GM10248 (cell line): ENCODE measurements around the gene DPPA2.

Source experiments
- CTCF ChIA-PET: fragments of 300-600 bp; sonication (Branson Sonifier 250); formaldehyde crosslinking; extraction: SDS; loops from one replicate; lab custom pipeline; 2021; ENCODE audit warnings: antibody characterized with exemption; lab: Yijun Ruan, JAX
- POLR2A ChIA-PET: fragments of 350-650 bp; sonication (Branson Sonifier 250); formaldehyde crosslinking; extraction: SDS; loops from one replicate; lab custom pipeline; 2020; ENCODE audit warnings: antibody characterized with exemption; lab: Yijun Ruan, JAX
- DNase-seq: peaks from one replicate; pipeline ENCODE4 v3.0.0; 2012; ENCODE audit errors: extremely low spot score
- TF ChIP-seq, protein P1 (sequence below): IDR thresholded peaks from 2 replicates; pipeline ENCODE4 v1.5.1; 2012; ENCODE audit warnings: mild to moderate bottlenecking, low read depth; ENCODE audit errors: extremely low read depth, missing control alignments, control extremely low read depth

The DPPA2 gene

DNA sequence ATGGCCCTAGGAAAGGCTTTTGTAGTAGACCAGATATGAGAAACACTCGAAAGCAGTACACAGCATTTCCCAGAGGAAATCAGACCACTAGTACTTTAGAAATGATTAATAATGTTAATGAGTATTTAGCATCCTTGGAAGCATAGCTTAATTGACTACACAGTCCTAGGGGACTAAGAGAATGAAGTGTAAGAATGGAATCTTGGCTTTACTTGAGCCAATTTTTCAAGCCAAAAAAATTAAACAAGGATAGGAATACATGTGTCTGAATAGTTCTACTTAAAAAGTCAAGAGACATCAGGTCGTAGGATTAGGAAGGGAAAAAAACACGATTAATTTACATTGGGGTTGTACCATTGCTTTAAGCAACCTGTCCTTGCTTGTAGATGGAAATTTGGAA, 38.2 kb downstream of the DPPA2 start:
- CTCF ChIA-PET = interaction anchor here (0.7 to 1.5 kb wide), 3 partner anchors 10 to 68 kb away, joined by 3 to 4 read pairs (median 3); no protein-coding TSS in a partner anchor
- POLR2A ChIA-PET = no interaction called here

DNA sequence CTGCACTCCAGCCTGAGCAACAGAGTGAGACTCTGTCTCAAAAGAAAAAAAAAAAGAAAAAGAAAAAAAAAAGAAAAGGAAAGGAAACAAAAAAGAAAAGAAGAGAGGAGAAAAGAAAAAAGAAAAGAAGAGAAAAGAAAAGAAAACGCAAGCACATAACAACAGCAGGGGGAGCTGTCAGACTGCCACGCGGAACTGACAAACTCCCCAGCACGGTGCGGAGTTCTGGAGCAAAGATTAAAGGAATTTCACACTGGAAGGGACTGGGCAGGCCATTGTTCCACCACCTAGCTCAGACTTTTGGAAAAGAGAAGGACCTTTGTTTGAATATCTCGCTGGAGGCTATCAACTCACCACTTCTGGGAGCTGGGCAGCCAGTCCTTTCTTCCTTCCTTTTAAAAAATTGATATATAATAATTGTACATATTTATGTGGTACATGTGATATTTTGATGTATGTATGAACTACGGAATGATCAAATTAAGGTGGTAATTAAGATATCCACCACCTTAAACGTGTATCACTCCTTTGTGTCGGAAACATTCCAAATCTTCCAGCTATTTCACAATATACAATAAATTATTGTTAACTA, 40.5 kb downstream of the DPPA2 start:
- POLR2A ChIA-PET = no interaction called here
- TF ChIP-seq, protein P1, sequence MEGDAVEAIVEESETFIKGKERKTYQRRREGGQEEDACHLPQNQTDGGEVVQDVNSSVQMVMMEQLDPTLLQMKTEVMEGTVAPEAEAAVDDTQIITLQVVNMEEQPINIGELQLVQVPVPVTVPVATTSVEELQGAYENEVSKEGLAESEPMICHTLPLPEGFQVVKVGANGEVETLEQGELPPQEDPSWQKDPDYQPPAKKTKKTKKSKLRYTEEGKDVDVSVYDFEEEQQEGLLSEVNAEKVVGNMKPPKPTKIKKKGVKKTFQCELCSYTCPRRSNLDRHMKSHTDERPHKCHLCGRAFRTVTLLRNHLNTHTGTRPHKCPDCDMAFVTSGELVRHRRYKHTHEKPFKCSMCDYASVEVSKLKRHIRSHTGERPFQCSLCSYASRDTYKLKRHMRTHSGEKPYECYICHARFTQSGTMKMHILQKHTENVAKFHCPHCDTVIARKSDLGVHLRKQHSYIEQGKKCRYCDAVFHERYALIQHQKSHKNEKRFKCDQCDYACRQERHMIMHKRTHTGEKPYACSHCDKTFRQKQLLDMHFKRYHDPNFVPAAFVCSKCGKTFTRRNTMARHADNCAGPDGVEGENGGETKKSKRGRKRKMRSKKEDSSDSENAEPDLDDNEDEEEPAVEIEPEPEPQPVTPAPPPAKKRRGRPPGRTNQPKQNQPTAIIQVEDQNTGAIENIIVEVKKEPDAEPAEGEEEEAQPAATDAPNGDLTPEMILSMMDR = peak; percentile 16
- no peak for DNase-seq
- CTCF ChIA-PET = interaction anchor here (0.9 to 2.4 kb wide), 3 partner anchors 9 to 1039 kb away, joined by 3 to 7 read pairs (median 3); no protein-coding TSS in a partner anchor

More for the DNA sequence above, 38.2 kb downstream of the DPPA2 start:
- TF ChIP-seq, protein P1 = no peak
- DNase-seq = no peak

DNA sequence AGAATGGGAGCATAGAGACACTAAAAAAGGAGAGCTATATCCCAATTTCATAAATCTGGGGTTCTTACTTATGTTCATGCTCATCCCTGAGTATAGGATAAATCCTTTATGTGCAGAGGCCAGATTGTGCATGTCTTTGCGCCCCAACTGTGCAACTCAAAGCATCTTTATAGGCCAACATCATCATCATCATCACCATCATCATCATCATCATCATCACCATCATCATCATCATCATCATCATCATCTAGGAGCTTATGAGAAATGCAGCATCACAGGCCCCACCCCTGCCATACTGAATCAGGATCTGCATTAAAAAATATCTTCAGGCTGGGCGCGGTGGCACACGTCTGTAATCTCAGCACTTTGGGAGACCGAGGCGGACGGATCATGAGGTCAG, 45.5 kb downstream of the DPPA2 start:
- CTCF ChIA-PET = interaction anchor here (1.1 to 1.9 kb wide), 2 partner anchors 14 to 28 kb away, joined by 3 to 4 read pairs; no protein-coding TSS in a partner anchor
- DNase-seq = no peak
- TF ChIP-seq, protein P1 = no peak
- POLR2A ChIA-PET = no interaction called here

DNA sequence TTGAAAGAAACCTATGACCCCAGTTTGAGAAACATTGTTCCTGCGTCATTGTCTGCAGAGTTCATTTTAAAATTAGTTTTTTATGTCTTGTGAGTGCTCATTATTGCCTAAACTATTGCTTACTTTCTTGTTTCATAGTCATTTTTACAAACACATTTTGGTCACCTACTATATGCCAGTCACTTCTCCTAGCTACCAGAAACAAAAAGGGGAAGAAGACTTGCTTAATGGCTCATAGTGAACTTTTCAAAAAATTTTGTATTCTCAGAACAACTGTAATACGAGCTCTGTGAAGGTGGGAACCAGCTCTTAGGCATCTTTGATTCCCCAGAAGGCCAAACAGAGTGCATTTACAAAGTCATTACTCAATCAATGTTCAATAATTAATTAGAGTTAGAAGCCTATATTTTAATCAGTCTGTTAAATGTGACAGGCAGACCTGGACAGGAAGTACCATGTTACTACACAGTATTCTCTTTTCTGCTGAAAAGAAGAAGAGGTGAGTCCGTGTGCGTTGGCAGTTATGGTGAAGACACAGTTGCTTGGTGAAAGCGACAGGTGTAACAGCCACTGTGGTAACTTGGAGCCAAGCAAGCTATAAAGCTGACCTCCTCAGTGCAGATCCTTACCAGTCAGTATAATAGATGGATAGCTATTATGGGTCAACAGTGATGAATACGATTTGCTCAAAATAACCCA, 46.6 kb downstream of the DPPA2 start:
- TF ChIP-seq, protein P1 = no peak
- no peak for DNase-seq
- ChIA-PET CTCF (interaction anchor here (1.1 to 1.3 kb wide), 2 partner anchors 15 to 77 kb away, joined by 3 read pairs; no protein-coding TSS in a partner anchor), POLR2A (no interaction called here)

DNA sequence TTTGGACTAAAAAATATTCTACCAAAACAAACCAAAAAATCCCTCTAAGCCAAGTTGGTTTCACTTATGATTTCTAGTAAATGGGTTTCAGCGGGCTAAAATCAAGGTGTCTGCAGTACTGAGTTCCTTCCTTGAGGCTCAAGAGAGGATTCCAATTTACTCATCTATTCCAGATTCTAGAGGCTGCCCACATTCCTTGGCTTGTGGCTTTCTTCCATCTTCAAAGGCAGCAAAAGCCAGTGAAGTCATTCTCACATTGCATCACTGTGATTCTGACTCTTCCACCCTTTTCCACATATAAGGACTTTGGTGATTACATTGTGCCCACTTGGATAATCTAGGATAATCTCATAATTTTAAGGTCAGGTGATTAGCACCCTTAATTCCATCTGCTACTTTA, 48.1 kb downstream of the DPPA2 start:
- POLR2A ChIA-PET = no interaction called here
- TF ChIP-seq, protein P1 = no peak
- CTCF ChIA-PET = no interaction called here
- DNase-seq = no peak

DNA sequence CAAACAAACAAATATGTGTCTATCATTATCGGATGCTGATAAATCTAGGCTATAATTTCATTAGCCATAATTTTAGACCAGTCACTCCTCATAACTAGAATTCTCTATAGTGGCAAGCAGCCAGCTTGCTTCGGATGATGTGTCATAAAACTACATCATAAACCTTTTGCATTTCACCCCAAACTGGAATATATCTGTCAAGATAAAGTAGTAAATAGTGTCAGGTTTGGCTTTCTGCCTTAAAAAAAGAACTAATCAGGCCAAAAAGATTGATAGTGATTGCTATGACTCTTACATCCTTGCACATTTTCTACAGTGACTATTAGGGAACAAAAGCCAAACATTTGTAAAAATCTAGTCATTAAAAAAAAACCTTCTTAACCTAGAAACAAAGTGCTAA, 51.0 kb downstream of the DPPA2 start:
- POLR2A ChIA-PET = no interaction called here

More for the DNA sequence above, 51.0 kb downstream of the DPPA2 start:
- CTCF ChIA-PET = no interaction called here
- TF ChIP-seq, protein P1 = no peak
- no peak for DNase-seq
